ENCODE data around the gene KRT36. TPM values are rescaled to one million over a fixed set of nuclear protein-coding genes. Genes with fewer than 3 reads are reported as not detected.

KRT36 gene
- total RNA-seq, 1 donor from 2014 or later: not detected

GRCh38 chr17:41536741-41537613, 47.3 kb upstream of the KRT36 start:
- intact Hi-C loops (cut with DNase I): no loop called here
- Histone ChIP-seq H3K27ac (no peak overlapping the region), H3K4me1 (peaks cover 23% of the 10 kb centered on the region), H3K9me3 (no peaks in the 10 kb centered on the region), H3K36me3 (no peaks in the 10 kb centered on the region), H3K4me3 (no peak overlapping the region), H3K27me3 (no peaks in the 10 kb centered on the region)
- TF ChIP-seq POLR2AphosphoS5 (IDR thresholded peaks at IDR 0.05; ENCODE audit: insufficient read depth in 1 of 2, low read depth in 1 of 2) (no peak), POLR2A (IDR thresholded peaks at IDR 0.05) (no peak), CTCF (IDR thresholded peaks at IDR 0.05) (no peak)
- DNase-seq (ENCODE audit: extremely low spot score in 2 of 2): no peak

GRCh38 chr17:41535764-41536481, 46.2 kb upstream of the KRT36 start:
- no peak overlapping the region for H3K27ac ChIP-seq
- no peak overlapping the region for H3K4me3 ChIP-seq
- no peak for DNase-seq (ENCODE audit: extremely low spot score in 2 of 2)
- H3K9me3 ChIP-seq: no peaks in the 10 kb centered on the region
- TF ChIP-seq POLR2AphosphoS5 (IDR thresholded peaks at IDR 0.05; ENCODE audit: insufficient read depth in 1 of 2, low read depth in 1 of 2) (no peak), CTCF (IDR thresholded peaks at IDR 0.05) (no peak), POLR2A (IDR thresholded peaks at IDR 0.05) (no peak)
- no peaks in the 10 kb centered on the region for H3K27me3 ChIP-seq
- no peaks in the 10 kb centered on the region for H3K36me3 ChIP-seq
- intact Hi-C loops (cut with DNase I): no loop called here
- H3K4me1 ChIP-seq: peaks cover 23% of the 10 kb centered on the region

GRCh38 chr17:41534899-41535546, 45.3 kb upstream of the KRT36 start:
- Histone ChIP-seq H3K4me3 (no peak overlapping the region), H3K4me1 (peaks cover 24% of the 10 kb centered on the region), H3K9me3 (no peaks in the 10 kb centered on the region), H3K36me3 (no peaks in the 10 kb centered on the region), H3K27me3 (no peaks in the 10 kb centered on the region), H3K27ac (no peak overlapping the region)
- no peak for TF ChIP-seq CTCF (IDR thresholded peaks at IDR 0.05)
- no peak for TF ChIP-seq POLR2AphosphoS5 (IDR thresholded peaks at IDR 0.05; ENCODE audit: insufficient read depth in 1 of 2, low read depth in 1 of 2)
- TF ChIP-seq POLR2A (IDR thresholded peaks at IDR 0.05): no peak
- no peak for DNase-seq (ENCODE audit: extremely low spot score in 2 of 2)
- intact Hi-C loops (cut with DNase I): no loop called here

- no peak overlapping the region for H3K27ac ChIP-seq
- H3K4me3 ChIP-seq: no peak overlapping the region
- H3K36me3 ChIP-seq: no peaks in the 10 kb centered on the region
- H3K27me3 ChIP-seq: no peaks in the 10 kb centered on the region
- intact Hi-C loops (cut with DNase I): no loop called here
- DNase-seq (ENCODE audit: extremely low spot score in 2 of 2): no peak
- H3K9me3 ChIP-seq: no peaks in the 10 kb centered on the region
- peaks cover 38% of the 10 kb centered on the region for H3K4me1 ChIP-seq
- no peak for TF ChIP-seq POLR2AphosphoS5 (IDR thresholded peaks at IDR 0.05; ENCODE audit: insufficient read depth in 1 of 2, low read depth in 1 of 2)
- TF ChIP-seq CTCF (IDR thresholded peaks at IDR 0.05): no peak
- no peak for TF ChIP-seq POLR2A (IDR thresholded peaks at IDR 0.05)
These were observed 43.9 kb upstream of the KRT36 start for GRCh38 chr17:41533613-41534012.
